ENCODE results near the gene NKAIN2. TPM values are rescaled to one million over a fixed set of nuclear protein-coding genes. Genes with fewer than 3 reads are reported as not detected.

NKAIN2 gene
- total RNA-seq, 1 experiment from 2014 or later: not detected

- Histone ChIP-seq H3K4me3 (no peak overlapping the region), H3K36me3 (no peaks in the 10 kb centered on the region), H3K27me3 (replicated peaks) (no peaks in the 10 kb centered on the region), H3K4me1 (replicated peaks) (no peaks in the 10 kb centered on the region), H3K9me3 (replicated peaks) (no peaks in the 10 kb centered on the region), H3K27ac (no peak overlapping the region)
- DNase-seq (ENCODE audit: low read depth in 1 of 2, low spot score in 2 of 2): no peak
These were observed 988.7 kb downstream of the NKAIN2 start for GRCh38 chr6:124792386-124792785.

- Histone ChIP-seq H3K4me3 (no peak overlapping the region), H3K9me3 (replicated peaks) (no peaks in the 10 kb centered on the region), H3K27ac (no peak overlapping the region), H3K36me3 (no peaks in the 10 kb centered on the region), H3K27me3 (replicated peaks) (no peaks in the 10 kb centered on the region), H3K4me1 (replicated peaks) (no peaks in the 10 kb centered on the region)
- DNase-seq (ENCODE audit: low read depth in 1 of 2, low spot score in 2 of 2): no peak
These were observed 989.7 kb downstream of the NKAIN2 start for GRCh38 chr6:124793398-124793797.

- Histone ChIP-seq H3K36me3 (no peaks in the 10 kb centered on the region), H3K4me1 (replicated peaks) (no peaks in the 10 kb centered on the region), H3K27ac (no peak overlapping the region), H3K4me3 (no peak overlapping the region), H3K9me3 (replicated peaks) (no peaks in the 10 kb centered on the region), H3K27me3 (replicated peaks) (no peaks in the 10 kb centered on the region)
- no peak for DNase-seq (ENCODE audit: low read depth in 1 of 2, low spot score in 2 of 2)
These were observed 992.2 kb downstream of the NKAIN2 start for GRCh38 chr6:124795643-124796463.

- Histone ChIP-seq H3K4me1 (replicated peaks) (no peaks in the 10 kb centered on the region), H3K27ac (no peak overlapping the region), H3K9me3 (replicated peaks) (no peaks in the 10 kb centered on the region), H3K4me3 (no peak overlapping the region), H3K27me3 (replicated peaks) (no peaks in the 10 kb centered on the region), H3K36me3 (no peaks in the 10 kb centered on the region)
- DNase-seq (ENCODE audit: low read depth in 1 of 2, low spot score in 2 of 2): no peak
These were observed 992.9 kb downstream of the NKAIN2 start for GRCh38 chr6:124796464-124796970.

DNA sequence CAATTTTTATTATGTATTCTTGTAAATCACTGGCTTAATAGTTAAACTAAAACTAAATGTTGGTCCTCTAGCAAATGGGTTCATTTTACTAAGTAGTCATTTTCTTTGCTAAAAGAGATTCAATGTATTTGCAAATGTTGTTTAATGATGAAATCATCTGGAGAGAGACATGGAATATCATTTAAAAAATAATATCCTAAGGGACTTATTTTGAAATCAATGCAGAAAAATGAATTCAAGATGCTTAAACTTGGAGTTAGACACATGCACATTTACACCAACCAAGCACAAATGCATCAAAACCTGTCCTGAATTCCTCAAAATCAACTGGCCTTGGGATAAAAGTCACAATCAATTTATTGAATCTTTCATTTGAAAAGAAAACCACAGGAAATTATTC, 993.6 kb downstream of the NKAIN2 start:
- Histone ChIP-seq H3K36me3 (no peaks in the 10 kb centered on the region), H3K9me3 (replicated peaks) (no peaks in the 10 kb centered on the region)

DNA sequence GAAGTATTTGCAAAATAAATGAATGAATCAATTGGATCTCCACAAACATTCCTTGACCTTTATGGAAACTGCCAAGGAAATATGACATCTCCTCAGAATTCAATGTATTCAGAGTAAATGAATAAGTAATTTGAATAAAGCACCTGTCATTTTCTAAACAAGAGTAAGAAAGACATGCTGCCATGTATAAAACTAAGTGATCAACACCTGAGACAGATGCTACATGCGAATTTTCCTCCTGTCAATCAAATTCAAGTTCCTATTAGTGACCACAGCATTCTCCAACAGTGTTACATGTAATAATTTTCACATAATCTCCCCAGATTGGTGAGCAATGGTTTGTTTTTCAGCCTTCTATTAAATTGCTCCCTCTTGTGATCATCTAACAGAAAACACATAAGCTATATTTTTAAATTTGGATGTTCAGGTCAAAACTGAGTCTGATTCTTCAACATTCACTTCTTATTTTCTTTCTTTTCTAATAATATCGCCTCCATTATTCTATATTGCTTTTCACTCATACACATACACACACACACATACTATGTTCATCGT, 995.4 kb downstream of the NKAIN2 start:
- Histone ChIP-seq H3K36me3 (no peaks in the 10 kb centered on the region), H3K27me3 (replicated peaks) (no peaks in the 10 kb centered on the region), H3K4me3 (no peak overlapping the region), H3K4me1 (replicated peaks) (no peaks in the 10 kb centered on the region), H3K9me3 (replicated peaks) (no peaks in the 10 kb centered on the region), H3K27ac (no peak overlapping the region)
- DNase-seq (ENCODE audit: low read depth in 1 of 2, low spot score in 2 of 2): no peak

More for the DNA sequence above, 993.6 kb downstream of the NKAIN2 start:
- Histone ChIP-seq H3K4me3 (no peak overlapping the region), H3K27me3 (replicated peaks) (no peaks in the 10 kb centered on the region), H3K27ac (no peak overlapping the region), H3K4me1 (replicated peaks) (no peaks in the 10 kb centered on the region)
- no peak for DNase-seq (ENCODE audit: low read depth in 1 of 2, low spot score in 2 of 2)

DNA sequence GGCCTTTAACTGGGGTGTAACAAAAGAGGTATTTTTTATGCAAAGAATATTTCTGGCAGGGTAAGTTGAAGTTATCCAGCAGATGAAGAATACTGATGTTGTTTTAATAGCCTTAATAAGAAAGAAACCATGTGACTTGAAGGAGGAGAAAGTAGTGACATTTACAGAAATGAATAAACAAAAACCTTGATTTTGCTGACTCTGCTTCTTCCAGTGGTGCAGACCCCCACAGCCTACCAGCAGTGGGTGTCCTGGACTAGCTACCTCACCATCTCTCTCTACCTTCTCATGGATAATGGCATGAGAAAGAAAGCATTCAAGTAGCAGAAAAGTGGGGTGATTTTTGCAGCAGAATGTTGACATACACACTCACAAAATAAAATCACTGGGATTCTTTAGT, 996.0 kb downstream of the NKAIN2 start:
- Histone ChIP-seq H3K9me3 (replicated peaks) (no peaks in the 10 kb centered on the region), H3K27ac (no peak overlapping the region), H3K4me3 (no peak overlapping the region), H3K4me1 (replicated peaks) (no peaks in the 10 kb centered on the region), H3K27me3 (replicated peaks) (no peaks in the 10 kb centered on the region), H3K36me3 (no peaks in the 10 kb centered on the region)
- no peak for DNase-seq (ENCODE audit: low read depth in 1 of 2, low spot score in 2 of 2)

GRCh38 chr6:124800222-124800621, 996.6 kb downstream of the NKAIN2 start:
- Histone ChIP-seq H3K4me3 (no peak overlapping the region), H3K9me3 (replicated peaks) (no peaks in the 10 kb centered on the region), H3K36me3 (no peaks in the 10 kb centered on the region), H3K4me1 (replicated peaks) (no peaks in the 10 kb centered on the region), H3K27ac (no peak overlapping the region), H3K27me3 (replicated peaks) (no peaks in the 10 kb centered on the region)
- no peak for DNase-seq (ENCODE audit: low read depth in 1 of 2, low spot score in 2 of 2)

DNA sequence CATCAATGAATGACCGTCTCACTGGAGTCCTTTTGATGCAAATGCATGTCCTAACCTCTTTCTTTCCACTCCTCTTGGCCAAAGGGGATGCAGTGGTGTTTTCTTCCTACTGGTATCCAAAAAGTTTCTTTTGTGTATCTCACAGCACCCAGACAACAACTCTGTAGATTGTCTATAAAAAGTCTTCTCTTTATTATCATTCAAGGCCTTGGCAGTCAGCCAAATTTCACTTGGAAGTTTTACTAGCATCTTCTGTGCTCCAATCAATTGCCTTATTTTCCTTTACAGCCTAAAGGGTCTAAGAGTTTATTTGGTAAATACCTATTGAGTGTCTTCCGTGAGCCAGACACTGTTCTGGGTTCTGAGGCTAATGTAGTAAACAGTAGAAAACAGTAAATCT, 1008.4 kb downstream of the NKAIN2 start:
- Histone ChIP-seq H3K27me3 (replicated peaks) (no peaks in the 10 kb centered on the region), H3K4me1 (replicated peaks) (no peaks in the 10 kb centered on the region), H3K4me3 (no peak overlapping the region), H3K36me3 (no peaks in the 10 kb centered on the region), H3K9me3 (replicated peaks) (no peaks in the 10 kb centered on the region), H3K27ac (no peak overlapping the region)
- no peak for DNase-seq (ENCODE audit: low read depth in 1 of 2, low spot score in 2 of 2)

GRCh38 chr6:124819346-124819745, 1015.7 kb downstream of the NKAIN2 start:
- H3K9me3 ChIP-seq (replicated peaks): no peaks in the 10 kb centered on the region
- H3K4me1 ChIP-seq (replicated peaks): no peaks in the 10 kb centered on the region
- H3K27ac ChIP-seq: no peak overlapping the region
- H3K27me3 ChIP-seq (replicated peaks): no peaks in the 10 kb centered on the region
- DNase-seq (ENCODE audit: low read depth in 1 of 2, low spot score in 2 of 2): no peak
- no peaks in the 10 kb centered on the region for H3K36me3 ChIP-seq
- no peak overlapping the region for H3K4me3 ChIP-seq

GRCh38 chr6:124822204-124822613, 1018.5 kb downstream of the NKAIN2 start:
- no peak overlapping the region for H3K4me3 ChIP-seq
- no peaks in the 10 kb centered on the region for H3K36me3 ChIP-seq
- H3K4me1 ChIP-seq (replicated peaks): no peaks in the 10 kb centered on the region
- 0 out of 2 replicates have a peak, but pooled peaks cover 3% of the 10 kb centered on the region for H3K27me3 ChIP-seq (replicated peaks)
- no peaks in the 10 kb centered on the region for H3K9me3 ChIP-seq (replicated peaks)
- H3K27ac ChIP-seq: no peak overlapping the region
- no peak for DNase-seq (ENCODE audit: low read depth in 1 of 2, low spot score in 2 of 2)

DNA sequence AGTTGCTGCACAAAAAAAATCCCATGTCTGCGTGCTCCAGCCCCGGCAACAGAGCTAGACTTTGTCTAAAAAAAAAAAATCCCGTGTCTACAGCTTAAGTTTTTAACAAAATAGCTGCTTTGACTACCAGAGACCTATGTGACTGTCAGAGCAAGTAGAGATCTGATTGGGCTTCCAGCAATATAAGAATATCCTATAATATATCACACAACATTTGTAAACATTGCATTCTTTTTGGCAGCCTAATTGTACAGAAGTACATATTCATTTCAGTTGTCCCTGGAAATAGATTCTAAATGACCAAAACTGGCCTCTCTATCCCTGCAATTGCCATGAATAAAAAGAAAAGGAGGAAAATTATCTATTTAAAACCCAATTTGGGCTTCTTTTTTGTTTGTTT, 1019.1 kb downstream of the NKAIN2 start:
- Histone ChIP-seq H3K4me3 (no peak overlapping the region), H3K9me3 (replicated peaks) (no peaks in the 10 kb centered on the region), H3K27ac (no peak overlapping the region), H3K27me3 (replicated peaks) (0 out of 2 replicates have a peak, but pooled peaks cover 3% of the 10 kb centered on the region), H3K36me3 (no peaks in the 10 kb centered on the region), H3K4me1 (replicated peaks) (no peaks in the 10 kb centered on the region)
- no peak for DNase-seq (ENCODE audit: low read depth in 1 of 2, low spot score in 2 of 2)

DNA sequence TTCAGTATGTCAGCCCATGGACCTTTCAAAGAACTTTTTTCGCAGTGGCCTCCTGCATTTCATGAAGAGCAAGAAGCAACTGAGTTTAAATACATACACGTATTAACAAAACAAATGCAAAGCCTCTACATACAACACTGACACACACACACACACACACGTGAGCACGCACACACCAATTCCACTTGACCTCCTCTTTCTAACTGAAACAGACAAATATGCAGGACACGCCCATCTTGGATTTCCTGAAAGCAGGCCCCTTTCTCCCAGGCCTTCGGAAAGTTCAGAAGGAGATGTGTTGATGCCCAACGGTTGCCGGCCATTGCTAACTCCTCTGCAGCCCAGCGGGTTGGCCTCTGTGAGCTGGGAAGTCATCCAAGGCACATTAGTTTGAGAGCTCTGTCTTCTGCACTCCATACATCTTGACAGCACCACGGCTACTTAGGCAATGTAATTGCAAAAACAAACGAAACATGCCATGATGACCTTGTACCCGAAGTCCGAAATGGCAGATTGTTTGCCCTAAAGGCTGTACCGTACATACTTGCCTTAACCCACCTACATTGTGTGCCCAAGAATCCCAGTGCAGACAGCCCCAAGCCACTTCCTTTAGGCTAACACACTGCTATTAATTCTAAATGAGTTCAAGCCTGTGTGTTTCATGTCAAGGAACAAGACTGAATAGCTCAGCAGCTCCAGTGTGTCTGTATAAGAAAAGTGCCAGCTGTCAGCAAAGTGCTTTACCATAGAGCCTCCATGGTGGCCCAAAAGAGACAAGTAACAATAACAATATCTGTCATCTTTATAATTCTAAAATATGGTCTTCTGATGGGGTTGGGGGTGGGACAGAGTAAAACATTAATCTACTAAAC, 1019.8 kb downstream of the NKAIN2 start:
- Histone ChIP-seq H3K4me1 (replicated peaks) (no peaks in the 10 kb centered on the region), H3K4me3 (no peak overlapping the region), H3K27ac (no peak overlapping the region), H3K36me3 (no peaks in the 10 kb centered on the region), H3K9me3 (replicated peaks) (no peaks in the 10 kb centered on the region), H3K27me3 (replicated peaks) (0 out of 2 replicates have a peak, but pooled peaks cover 3% of the 10 kb centered on the region)
- DNase-seq (ENCODE audit: low read depth in 1 of 2, low spot score in 2 of 2): no peak

GRCh38 chr6:124825564-124825963, 1021.9 kb downstream of the NKAIN2 start:
- no peaks in the 10 kb centered on the region for H3K36me3 ChIP-seq
- H3K27ac ChIP-seq: no peak overlapping the region
- no peaks in the 10 kb centered on the region for H3K9me3 ChIP-seq (replicated peaks)
- H3K27me3 ChIP-seq (replicated peaks): 0 out of 2 replicates have a peak, but pooled peaks cover 3% of the 10 kb centered on the region
- no peak overlapping the region for H3K4me3 ChIP-seq
- no peak for DNase-seq (ENCODE audit: low read depth in 1 of 2, low spot score in 2 of 2)
- H3K4me1 ChIP-seq (replicated peaks): no peaks in the 10 kb centered on the region
